GM21723 (cell line): ENCODE results near the gene DUSP28.
"Not testable (repeated sequence)": the region's sequence is repeated elsewhere in the genome, so short reads cannot be mapped to it uniquely, and the experiment has no call there.

Source experiments
- ATAC-seq: cut with Tn5 transposase; IDR thresholded peaks from one replicate; pipeline ENCODE4 v1.9.1; 2021; ENCODE audit warnings: mild to moderate bottlenecking, moderate library complexity; ENCODE audit not compliant: unreplicated experiment

DUSP28 gene

GRCh38 chr2:240559286-240559685 lies 871 bp upstream of the DUSP28 start:
- no peak for ATAC-seq

GRCh38 chr2:240560480-240561324 lies 545 bp downstream of the DUSP28 start:
- ATAC-seq: peak; percentile 58

GRCh38 chr2:240561325-240561971 lies 1.3 kb downstream of the DUSP28 start:
- peak; percentile 2 for ATAC-seq

GRCh38 chr2:240563231-240563630 lies 3.1 kb downstream of the DUSP28 start:
- ATAC-seq: not testable (repeated sequence)

GRCh38 chr2:240563951-240564560 lies 3.9 kb downstream of the DUSP28 start:
- no peak for ATAC-seq

GRCh38 chr2:240564561-240565332 lies 4.6 kb downstream of the DUSP28 start:
- no peak for ATAC-seq

GRCh38 chr2:240565333-240566202 lies 5.4 kb downstream of the DUSP28 start:
- ATAC-seq: peak; percentile 31

- peak; percentile 55 for ATAC-seq
Measured at GRCh38 chr2:240566203-240567136, 6.3 kb downstream of the DUSP28 start.

- ATAC-seq: no peak
Measured at GRCh38 chr2:240567137-240567871, 7.1 kb downstream of the DUSP28 start.

- peak; percentile 33 for ATAC-seq
Measured at GRCh38 chr2:240567872-240568677, 7.9 kb downstream of the DUSP28 start, which contains the start of gene RNPEPL1. Gene RNPEPL1, plus strand, starts transcription at chr2:240568484. Its CDS starts 103 bp downstream, at chr2:240568587.

GRCh38 chr2:240568678-240569522 lies 8.7 kb downstream of the DUSP28 start:
- ATAC-seq: peak; percentile 10

- ATAC-seq: no peak
Measured at GRCh38 chr2:240569523-240569997, 9.4 kb downstream of the DUSP28 start.

- no peak for ATAC-seq
Measured at GRCh38 chr2:240569998-240570530, 9.9 kb downstream of the DUSP28 start.

- ATAC-seq: no peak
Measured at GRCh38 chr2:240570531-240571313, 10.6 kb downstream of the DUSP28 start.

GRCh38 chr2:240571314-240571973 lies 11.3 kb downstream of the DUSP28 start:
- no peak for ATAC-seq
